ENCODE measurements around the gene TALDO1. TPM values are rescaled to one million over a fixed set of nuclear protein-coding genes. Genes with fewer than 3 reads are reported as not detected.

Gene TALDO1
- total and polyA plus RNA-seq, 12 donors: 55.3 to 124 (median 96.3) TPM

- Histone ChIP-seq H3K9me3 (no peaks in the 10 kb centered on the region), H3K4me1 (peaks cover 17 to 42% (median 30%) of the 10 kb centered on the region in 9 donors), H3K36me3 (peaks cover 0 to 48% (median 5%) of the 10 kb centered on the region in 9 donors), H3K4me3 (peak within 1 kb of the TSS; percentile 45 to 99 (median 78)), H3K27me3 (no peaks in the 10 kb centered on the region), H3K27ac (peak within 1 kb of the TSS; percentile 23 to 92 (median 84))
- 5% methylated on average over 60 to 69 of the region's 69 CpGs for WGBS, 2 donors
- ATAC-seq: peak; percentile 32 to 83 (median 58)
- TF ChIP-seq, protein P1, sequence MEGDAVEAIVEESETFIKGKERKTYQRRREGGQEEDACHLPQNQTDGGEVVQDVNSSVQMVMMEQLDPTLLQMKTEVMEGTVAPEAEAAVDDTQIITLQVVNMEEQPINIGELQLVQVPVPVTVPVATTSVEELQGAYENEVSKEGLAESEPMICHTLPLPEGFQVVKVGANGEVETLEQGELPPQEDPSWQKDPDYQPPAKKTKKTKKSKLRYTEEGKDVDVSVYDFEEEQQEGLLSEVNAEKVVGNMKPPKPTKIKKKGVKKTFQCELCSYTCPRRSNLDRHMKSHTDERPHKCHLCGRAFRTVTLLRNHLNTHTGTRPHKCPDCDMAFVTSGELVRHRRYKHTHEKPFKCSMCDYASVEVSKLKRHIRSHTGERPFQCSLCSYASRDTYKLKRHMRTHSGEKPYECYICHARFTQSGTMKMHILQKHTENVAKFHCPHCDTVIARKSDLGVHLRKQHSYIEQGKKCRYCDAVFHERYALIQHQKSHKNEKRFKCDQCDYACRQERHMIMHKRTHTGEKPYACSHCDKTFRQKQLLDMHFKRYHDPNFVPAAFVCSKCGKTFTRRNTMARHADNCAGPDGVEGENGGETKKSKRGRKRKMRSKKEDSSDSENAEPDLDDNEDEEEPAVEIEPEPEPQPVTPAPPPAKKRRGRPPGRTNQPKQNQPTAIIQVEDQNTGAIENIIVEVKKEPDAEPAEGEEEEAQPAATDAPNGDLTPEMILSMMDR (IDR thresholded peaks at IDR 0.05): peak; percentile 69 to 95 (median 83)
- peak; percentile 68 to 83 for DNase-seq
- intact Hi-C loops (cut with DNase I): no loop called here
Measured at GRCh38 chr11:798093-798713, 50.9 kb downstream of the TALDO1 start, which contains the start of gene SLC25A22. Gene SLC25A22 (minus strand): TSS chr11:798281. CDS start chr11:795006, 3,275 bp downstream.

- H3K27ac ChIP-seq: no peak overlapping the region
- TF ChIP-seq, protein P1 (IDR thresholded peaks at IDR 0.05): no peak
- H3K27me3 ChIP-seq: no peaks in the 10 kb centered on the region
- DNase-seq: peak in 1 of 2 donors; percentile 13
- peaks cover 0 to 42% (median 5%) of the 10 kb centered on the region in 9 donors for H3K36me3 ChIP-seq
- intact Hi-C loops (cut with DNase I): no loop called here
- H3K9me3 ChIP-seq: no peaks in the 10 kb centered on the region
- no peak overlapping the region for H3K4me3 ChIP-seq
- peaks cover 24 to 53% (median 42%) of the 10 kb centered on the region in 9 donors for H3K4me1 ChIP-seq
- ATAC-seq: no peak
- 94% methylated on average over 26 to 32 of the region's 32 CpGs for WGBS, 2 donors
Measured at GRCh38 chr11:799641-800316, 52.5 kb downstream of the TALDO1 start.

- ATAC-seq (no peak), DNase-seq (peak in 1 of 2 donors; percentile 14)
- no peaks in the 10 kb centered on the region for H3K27me3 ChIP-seq
- peaks cover 0 to 42% (median 5%) of the 10 kb centered on the region in 9 donors for H3K36me3 ChIP-seq
- no peak overlapping the region for H3K27ac ChIP-seq
- intact Hi-C loops (cut with DNase I): no loop called here
- H3K9me3 ChIP-seq: no peaks in the 10 kb centered on the region
- WGBS, 2 donors: 92 to 94% methylated on average over 26 to 30 of the region's 30 CpGs
- TF ChIP-seq, protein P1 (IDR thresholded peaks at IDR 0.05): no peak
- no peak overlapping the region for H3K4me3 ChIP-seq
- H3K4me1 ChIP-seq: peaks cover 26 to 51% (median 42%) of the 10 kb centered on the region in 9 donors
Measured at GRCh38 chr11:800473-800872, 53.2 kb downstream of the TALDO1 start.

GRCh38 chr11:801097-801780 lies 54.0 kb downstream of the TALDO1 start:
- Histone ChIP-seq H3K27me3 (no peaks in the 10 kb centered on the region), H3K4me3 (no peak overlapping the region), H3K4me1 (peaks cover 18 to 49% (median 39%) of the 10 kb centered on the region in 9 donors), H3K27ac (no peak overlapping the region), H3K9me3 (no peaks in the 10 kb centered on the region), H3K36me3 (peaks cover 0 to 42% (median 5%) of the 10 kb centered on the region in 9 donors)
- WGBS, 2 donors: 90 to 94% methylated on average over 19 to 20 of the region's 20 CpGs
- intact Hi-C loops (cut with DNase I): loop anchor here in 1 of 10 donors (1.0 kb wide), 1 partner anchor 33 kb away; no protein-coding TSS in a partner anchor
- ATAC-seq: no peak
- DNase-seq: peak in 1 of 2 donors; percentile 19
- TF ChIP-seq, protein P1 (IDR thresholded peaks at IDR 0.05): no peak
